ENCODE data around the gene ASTN2. TPM values are rescaled to one million over a fixed set of nuclear protein-coding genes. Genes with fewer than 3 reads are reported as not detected.

Gene ASTN2
- total RNA-seq, 4 donors from 2014 or later, result 4.0 to 7.0 (median 4.9) TPM

DNA sequence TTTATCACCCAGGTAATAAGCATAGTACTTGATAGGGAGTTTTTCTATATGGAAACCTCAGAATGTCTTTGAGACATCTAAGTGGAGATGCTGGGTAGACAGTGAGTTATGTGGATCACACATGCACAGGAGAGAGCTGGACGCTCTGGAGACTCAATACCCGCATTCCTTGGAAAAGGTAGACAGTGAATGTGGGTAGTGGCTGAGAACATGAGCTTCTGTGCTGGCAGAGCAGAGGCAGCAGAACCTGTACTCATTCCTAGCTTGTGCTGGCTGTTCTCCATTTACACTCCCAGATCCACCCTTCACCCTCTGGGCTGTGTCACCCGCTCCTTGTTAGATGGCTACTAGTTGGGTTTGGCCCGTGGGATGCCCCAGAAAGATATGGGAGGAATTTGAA lies 269.8 kb downstream of the ASTN2 start:
- WGBS, 2 donors (ENCODE audit: low coverage in 1 of 2), result 76 to 94% methylated on average over 4 of the region's 4 CpGs
- no peak for ATAC-seq
- Histone ChIP-seq H3K4me1 (no peaks in the 10 kb centered on the region), H3K9me3 (no peaks in the 10 kb centered on the region), H3K36me3 (no peaks in the 10 kb centered on the region), H3K4me3 (no peak overlapping the region), H3K27ac (no peak overlapping the region), H3K27me3 (no peaks in the 10 kb centered on the region)
- no peak for TF ChIP-seq POLR2A (IDR thresholded peaks at IDR 0.05)
- TF ChIP-seq, protein P1, sequence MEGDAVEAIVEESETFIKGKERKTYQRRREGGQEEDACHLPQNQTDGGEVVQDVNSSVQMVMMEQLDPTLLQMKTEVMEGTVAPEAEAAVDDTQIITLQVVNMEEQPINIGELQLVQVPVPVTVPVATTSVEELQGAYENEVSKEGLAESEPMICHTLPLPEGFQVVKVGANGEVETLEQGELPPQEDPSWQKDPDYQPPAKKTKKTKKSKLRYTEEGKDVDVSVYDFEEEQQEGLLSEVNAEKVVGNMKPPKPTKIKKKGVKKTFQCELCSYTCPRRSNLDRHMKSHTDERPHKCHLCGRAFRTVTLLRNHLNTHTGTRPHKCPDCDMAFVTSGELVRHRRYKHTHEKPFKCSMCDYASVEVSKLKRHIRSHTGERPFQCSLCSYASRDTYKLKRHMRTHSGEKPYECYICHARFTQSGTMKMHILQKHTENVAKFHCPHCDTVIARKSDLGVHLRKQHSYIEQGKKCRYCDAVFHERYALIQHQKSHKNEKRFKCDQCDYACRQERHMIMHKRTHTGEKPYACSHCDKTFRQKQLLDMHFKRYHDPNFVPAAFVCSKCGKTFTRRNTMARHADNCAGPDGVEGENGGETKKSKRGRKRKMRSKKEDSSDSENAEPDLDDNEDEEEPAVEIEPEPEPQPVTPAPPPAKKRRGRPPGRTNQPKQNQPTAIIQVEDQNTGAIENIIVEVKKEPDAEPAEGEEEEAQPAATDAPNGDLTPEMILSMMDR (IDR thresholded peaks at IDR 0.05), result no peak

DNA sequence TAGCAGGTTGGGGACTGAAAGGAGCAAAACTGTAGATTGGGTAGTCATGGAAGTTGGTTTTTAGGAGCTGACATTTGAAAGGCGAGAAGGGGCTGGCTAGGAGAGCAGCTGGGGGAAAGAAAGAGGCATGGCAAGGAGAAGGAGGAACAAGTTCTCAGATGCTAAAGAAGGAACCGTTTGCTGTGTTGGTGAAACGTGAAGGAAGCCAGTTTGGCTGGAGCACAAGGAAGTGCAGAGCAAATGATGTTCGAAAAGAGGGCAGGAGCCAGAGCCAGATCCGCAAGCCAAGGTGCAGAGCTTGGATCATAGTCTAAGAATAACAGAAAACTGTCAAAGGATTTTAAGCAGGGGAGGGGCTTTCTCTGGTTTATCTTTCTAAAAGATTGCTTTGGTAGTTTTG lies 276.6 kb downstream of the ASTN2 start:
- no peaks in the 10 kb centered on the region for H3K27me3 ChIP-seq
- H3K9me3 ChIP-seq, result no peaks in the 10 kb centered on the region
- no peaks in the 10 kb centered on the region for H3K4me1 ChIP-seq
- ATAC-seq, result no peak
- no peaks in the 10 kb centered on the region for H3K36me3 ChIP-seq
- no peak overlapping the region for H3K4me3 ChIP-seq
- H3K27ac ChIP-seq, result no peak overlapping the region
- WGBS, 2 donors (ENCODE audit: low coverage in 1 of 2), result 38 to 49% methylated on average over 5 of the region's 5 CpGs
- TF ChIP-seq, protein P1 (IDR thresholded peaks at IDR 0.05), result no peak

DNA sequence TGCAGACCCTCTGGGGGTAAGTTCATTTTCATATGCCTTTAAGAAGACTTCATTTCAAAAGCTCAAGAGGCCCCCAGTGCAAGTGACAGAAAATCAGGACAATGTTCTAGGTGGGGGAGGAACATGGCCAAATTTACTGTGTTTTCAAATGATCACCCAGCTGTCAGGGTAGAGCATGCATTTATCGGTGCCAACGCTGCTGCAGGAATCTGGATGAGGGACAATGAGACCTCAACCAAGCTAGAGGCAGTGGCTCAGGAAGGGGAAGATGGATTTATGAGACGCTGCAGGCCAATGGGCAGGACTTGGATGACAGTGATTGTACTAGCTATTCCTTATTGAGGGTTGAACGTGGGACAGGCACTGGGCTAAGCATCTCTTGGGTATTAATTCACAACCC lies 278.4 kb downstream of the ASTN2 start:
- H3K9me3 ChIP-seq, result no peaks in the 10 kb centered on the region
- no peak overlapping the region for H3K4me3 ChIP-seq
- H3K27me3 ChIP-seq, result no peaks in the 10 kb centered on the region
- no peak for TF ChIP-seq EP300 (IDR thresholded peaks at IDR 0.05)
- TF ChIP-seq, protein P1 (IDR thresholded peaks at IDR 0.05), result no peak
- TF ChIP-seq POLR2A (IDR thresholded peaks at IDR 0.05), result no peak
- TF ChIP-seq POLR2AphosphoS5 (IDR thresholded peaks at IDR 0.05), result no peak
- no peaks in the 10 kb centered on the region for H3K4me1 ChIP-seq
- H3K36me3 ChIP-seq, result no peaks in the 10 kb centered on the region
- ATAC-seq, result no peak
- WGBS, 2 donors (ENCODE audit: low coverage in 1 of 2), result 79 to 84% methylated on average over 4 of the region's 4 CpGs
- no peak overlapping the region for H3K27ac ChIP-seq

DNA sequence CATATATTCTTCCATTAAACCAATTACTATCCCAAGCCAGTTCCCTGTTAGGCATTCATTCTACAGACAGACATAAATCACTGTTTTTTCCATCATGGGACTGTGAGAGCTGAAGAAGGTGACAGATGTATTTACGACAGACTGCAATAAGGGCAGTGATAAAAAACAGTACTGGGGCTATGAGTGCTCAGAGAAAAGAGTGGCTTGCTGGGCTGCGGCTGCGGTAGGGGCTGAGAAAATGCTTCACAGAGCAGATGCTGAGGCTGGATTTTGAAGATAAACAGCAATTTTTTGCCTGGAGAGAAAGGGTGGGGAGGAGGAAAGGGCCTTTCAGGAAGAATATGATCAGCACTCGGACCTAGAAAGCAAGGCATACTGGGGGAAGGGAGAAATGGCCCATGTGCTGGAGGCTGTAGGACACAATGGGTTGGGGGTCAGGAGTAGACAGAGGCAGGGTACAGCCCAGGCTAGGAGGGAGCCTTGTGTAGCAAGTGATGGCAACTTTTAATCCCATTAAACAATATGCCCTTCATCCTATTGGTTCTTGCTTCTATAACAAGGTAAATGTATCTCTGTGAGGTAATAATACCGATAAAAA lies 279.3 kb downstream of the ASTN2 start:
- H3K9me3 ChIP-seq, result no peaks in the 10 kb centered on the region
- ATAC-seq, result no peak
- H3K27ac ChIP-seq, result no peak overlapping the region
- no peaks in the 10 kb centered on the region for H3K4me1 ChIP-seq
- no peaks in the 10 kb centered on the region for H3K36me3 ChIP-seq
- H3K4me3 ChIP-seq, result no peak overlapping the region
- no peak for TF ChIP-seq EP300 (IDR thresholded peaks at IDR 0.05)
- no peak for TF ChIP-seq POLR2AphosphoS5 (IDR thresholded peaks at IDR 0.05)
- TF ChIP-seq, protein P1 (IDR thresholded peaks at IDR 0.05), result no peak
- TF ChIP-seq POLR2A (IDR thresholded peaks at IDR 0.05), result no peak
- no peaks in the 10 kb centered on the region for H3K27me3 ChIP-seq
- WGBS, 2 donors (ENCODE audit: low coverage in 1 of 2), result 36 to 68% methylated on average over 5 of the region's 5 CpGs

DNA sequence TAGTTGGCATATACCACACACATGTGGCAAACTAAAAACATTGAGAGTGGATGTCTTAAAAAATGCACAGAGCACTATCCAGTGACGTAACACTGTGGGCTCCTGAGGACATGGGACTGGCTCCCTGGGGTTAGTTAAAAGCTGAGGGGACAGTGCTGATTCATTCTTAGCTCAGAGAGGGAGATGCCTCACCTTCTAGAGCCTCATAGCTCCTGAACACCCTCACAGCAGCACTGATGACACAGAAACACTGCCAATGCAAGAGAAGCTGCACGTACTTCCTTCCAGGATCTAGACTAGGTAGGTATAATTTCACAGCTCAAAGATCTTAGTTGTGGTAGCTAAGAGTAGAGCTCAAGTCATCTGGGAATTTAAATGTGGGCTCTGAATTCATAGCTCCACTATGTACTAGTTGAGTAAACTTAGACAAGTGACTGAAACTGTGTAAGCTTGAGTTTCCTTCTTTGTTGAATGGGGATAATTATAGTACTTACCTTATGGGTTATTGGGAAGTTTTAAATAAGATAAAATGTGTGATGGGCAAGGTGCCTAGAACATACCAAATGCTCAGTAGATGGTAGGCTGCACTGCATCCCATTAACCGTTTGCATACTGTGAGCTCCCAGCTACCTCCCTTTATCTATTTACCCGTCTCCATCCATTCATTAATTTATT lies 279.9 kb downstream of the ASTN2 start:
- Histone ChIP-seq H3K4me1 (no peaks in the 10 kb centered on the region), H3K27me3 (no peaks in the 10 kb centered on the region), H3K36me3 (no peaks in the 10 kb centered on the region), H3K9me3 (no peaks in the 10 kb centered on the region), H3K27ac (no peak overlapping the region), H3K4me3 (no peak overlapping the region)
- no peak for TF ChIP-seq POLR2AphosphoS5 (IDR thresholded peaks at IDR 0.05)
- TF ChIP-seq POLR2A (IDR thresholded peaks at IDR 0.05), result no peak
- TF ChIP-seq, protein P1 (IDR thresholded peaks at IDR 0.05), result no peak
- no peak for TF ChIP-seq EP300 (IDR thresholded peaks at IDR 0.05)
- WGBS, 2 donors (ENCODE audit: low coverage in 1 of 2), result 78 to 92% methylated on average over 3 to 4 of the region's 4 CpGs
- no peak for ATAC-seq
